ENCODE measurements around the gene B3GALT2.

DNA sequence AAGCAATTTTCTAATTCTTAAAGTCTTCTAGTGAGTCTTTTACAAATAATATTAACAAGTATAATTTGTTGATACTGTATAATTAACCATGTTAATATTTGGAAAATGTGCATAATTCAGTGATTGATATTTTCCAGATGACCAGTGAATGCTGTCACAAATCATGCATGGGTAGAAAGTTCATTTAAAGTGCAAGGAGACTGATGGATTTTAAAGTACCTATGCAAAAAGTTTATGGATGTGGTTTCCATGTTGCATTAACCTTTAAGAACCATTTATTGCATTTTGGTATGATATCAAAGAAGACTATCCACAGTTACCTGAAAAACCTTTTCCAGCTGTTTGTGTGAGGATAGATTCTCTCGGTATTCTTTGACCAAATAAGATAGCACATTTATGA, 41.4 kb downstream of the B3GALT2 start:
- TF ChIP-seq FOXM1 (IDR thresholded peaks at IDR 0.05; ENCODE audit: borderline replicate concordance, low read depth), result no peak
- no peak for TF ChIP-seq YY1 (IDR thresholded peaks at IDR 0.05; ENCODE audit: low read depth)
- TF ChIP-seq, protein P1, sequence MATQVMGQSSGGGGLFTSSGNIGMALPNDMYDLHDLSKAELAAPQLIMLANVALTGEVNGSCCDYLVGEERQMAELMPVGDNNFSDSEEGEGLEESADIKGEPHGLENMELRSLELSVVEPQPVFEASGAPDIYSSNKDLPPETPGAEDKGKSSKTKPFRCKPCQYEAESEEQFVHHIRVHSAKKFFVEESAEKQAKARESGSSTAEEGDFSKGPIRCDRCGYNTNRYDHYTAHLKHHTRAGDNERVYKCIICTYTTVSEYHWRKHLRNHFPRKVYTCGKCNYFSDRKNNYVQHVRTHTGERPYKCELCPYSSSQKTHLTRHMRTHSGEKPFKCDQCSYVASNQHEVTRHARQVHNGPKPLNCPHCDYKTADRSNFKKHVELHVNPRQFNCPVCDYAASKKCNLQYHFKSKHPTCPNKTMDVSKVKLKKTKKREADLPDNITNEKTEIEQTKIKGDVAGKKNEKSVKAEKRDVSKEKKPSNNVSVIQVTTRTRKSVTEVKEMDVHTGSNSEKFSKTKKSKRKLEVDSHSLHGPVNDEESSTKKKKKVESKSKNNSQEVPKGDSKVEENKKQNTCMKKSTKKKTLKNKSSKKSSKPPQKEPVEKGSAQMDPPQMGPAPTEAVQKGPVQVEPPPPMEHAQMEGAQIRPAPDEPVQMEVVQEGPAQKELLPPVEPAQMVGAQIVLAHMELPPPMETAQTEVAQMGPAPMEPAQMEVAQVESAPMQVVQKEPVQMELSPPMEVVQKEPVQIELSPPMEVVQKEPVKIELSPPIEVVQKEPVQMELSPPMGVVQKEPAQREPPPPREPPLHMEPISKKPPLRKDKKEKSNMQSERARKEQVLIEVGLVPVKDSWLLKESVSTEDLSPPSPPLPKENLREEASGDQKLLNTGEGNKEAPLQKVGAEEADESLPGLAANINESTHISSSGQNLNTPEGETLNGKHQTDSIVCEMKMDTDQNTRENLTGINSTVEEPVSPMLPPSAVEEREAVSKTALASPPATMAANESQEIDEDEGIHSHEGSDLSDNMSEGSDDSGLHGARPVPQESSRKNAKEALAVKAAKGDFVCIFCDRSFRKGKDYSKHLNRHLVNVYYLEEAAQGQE (IDR thresholded peaks at IDR 0.05; ENCODE audit: low read depth), result no peak
- no peak for TF ChIP-seq EP300 (IDR thresholded peaks at IDR 0.05; ENCODE audit: borderline replicate concordance)
- no peak for TF ChIP-seq RAD21 (IDR thresholded peaks at IDR 0.05; ENCODE audit: low read depth)
- TF ChIP-seq CREB1 (IDR thresholded peaks at IDR 0.05; ENCODE audit: low read depth), result no peak

Data from Ishikawa (cell line).